GM21737 (cell line): ENCODE data around the gene PDLIM4.
A peak's percentile ranks its signal among the peaks of the same experiment; 100 is the strongest.

Experiments
- ATAC-seq: cut with Tn5 transposase; IDR thresholded peaks from one replicate; pipeline ENCODE4 v1.9.1; 2021; ENCODE audit warnings: mild to moderate bottlenecking, moderate library complexity; ENCODE audit not compliant: unreplicated experiment

PDLIM4 gene

DNA sequence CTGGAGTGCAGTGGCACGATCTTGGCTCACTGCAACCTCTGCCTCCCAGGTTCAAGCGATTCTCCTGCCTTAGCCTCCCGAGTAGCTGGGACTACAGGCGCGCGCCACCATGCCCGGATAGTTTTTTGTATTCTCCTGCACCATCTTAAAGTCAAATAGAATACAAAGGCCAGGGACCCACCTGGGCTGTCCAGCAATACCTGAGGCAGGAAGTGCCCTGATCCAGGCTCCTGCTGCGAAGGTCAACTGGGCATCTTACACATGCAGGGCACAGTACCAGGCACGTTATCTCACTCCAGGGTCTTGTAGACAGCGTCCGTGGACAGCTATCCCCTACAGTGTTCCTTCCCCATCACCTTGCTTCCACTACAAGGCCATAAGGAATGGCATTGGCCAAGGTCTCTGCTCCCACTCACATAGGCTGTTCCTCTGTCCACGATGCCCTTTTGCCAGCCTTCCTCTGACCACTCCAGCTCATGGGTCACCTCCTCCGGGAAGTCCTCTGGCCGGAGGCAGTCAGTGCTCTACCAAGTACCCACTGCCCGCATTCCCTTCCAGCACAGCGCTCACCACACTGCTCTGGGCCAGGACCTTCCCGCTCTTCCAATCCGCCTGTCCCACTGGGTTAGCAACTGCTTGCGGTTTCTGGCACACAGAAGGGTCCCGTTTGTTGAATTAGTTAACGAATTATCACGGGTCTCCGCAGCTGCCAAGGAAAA lies 30.8 kb upstream of the PDLIM4 start:
- ATAC-seq = no peak

DNA sequence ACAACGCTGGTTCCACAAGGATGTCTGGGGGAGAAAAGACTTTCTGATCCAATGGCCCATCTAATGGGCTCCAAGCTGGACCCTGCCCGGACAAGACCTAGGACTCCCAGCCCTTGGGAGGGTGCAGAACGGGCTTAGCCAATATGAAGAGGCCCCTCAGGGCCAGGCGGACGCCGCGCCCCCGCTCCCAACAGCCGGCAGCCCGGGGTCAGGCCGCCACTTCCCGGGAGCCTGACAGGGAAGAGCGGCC lies 30.3 kb upstream of the PDLIM4 start:
- no peak for ATAC-seq

- ATAC-seq = peak; percentile 89
Observed at GRCh38 chr5:132227485-132228240, 29.8 kb upstream of the PDLIM4 start, which contains the start of gene P4HA2. P4HA2 (minus strand) TSS chr5:132227853; CDS start chr5:132218626, 9,227 bp downstream.

DNA sequence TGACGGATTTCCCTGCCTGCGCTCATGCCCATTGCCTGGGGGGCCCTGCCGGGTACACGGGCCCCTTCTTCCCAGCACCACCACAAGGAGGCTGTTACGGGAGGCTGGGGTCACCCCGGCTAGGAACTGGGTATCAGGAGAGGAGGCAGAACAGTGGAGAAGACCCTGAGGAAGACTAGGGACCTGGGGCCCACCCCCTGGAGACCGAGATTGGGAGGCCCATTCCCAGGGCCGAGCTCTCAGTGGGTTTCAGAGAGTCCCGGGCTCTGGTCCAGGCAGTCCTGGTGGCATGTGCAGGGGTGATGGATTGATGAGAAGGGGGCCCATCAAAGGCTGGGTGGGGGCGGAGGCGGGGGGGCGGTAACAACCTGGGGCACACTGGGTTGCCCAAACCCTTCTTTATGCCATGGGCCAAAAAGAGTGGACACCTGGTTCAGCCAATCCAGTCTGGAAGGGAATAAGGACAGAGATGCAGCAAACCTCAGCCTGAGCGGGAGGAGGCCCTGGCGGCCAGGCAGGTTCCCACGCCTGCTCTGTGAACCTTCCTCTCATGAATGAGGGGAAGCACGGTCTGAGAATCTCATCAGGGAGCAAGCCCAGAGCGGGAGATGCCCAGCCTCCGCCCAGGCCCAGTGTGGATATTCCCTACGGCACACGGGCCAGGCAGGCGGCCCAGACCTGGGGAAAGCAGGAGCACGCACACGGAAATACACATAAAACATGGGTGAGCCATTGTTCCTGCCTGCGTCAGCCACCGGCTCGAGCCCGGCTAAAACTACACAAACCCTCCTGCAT lies 29.1 kb upstream of the PDLIM4 start:
- no peak for ATAC-seq

- no peak for ATAC-seq
Observed at GRCh38 chr5:132229236-132229635, 28.3 kb upstream of the PDLIM4 start.

DNA sequence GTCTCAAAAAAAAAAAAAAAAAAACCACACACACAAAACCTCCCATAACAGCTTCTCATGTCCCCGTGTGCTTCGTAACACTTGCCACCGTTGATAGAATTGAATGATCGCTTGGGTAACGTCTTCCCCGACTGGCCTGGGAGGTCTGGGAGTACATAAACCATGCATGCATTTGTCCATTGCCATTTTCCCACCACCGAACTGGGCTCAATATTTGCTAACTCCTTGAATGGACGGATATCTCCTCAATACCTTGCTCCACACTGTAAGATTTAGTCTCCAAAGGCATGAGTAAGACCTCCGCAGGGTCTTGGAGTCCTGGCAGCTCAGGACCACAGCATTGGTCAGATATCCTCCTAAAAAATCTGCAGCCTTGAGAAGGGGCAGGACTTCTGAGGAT lies 26.6 kb upstream of the PDLIM4 start:
- no peak for ATAC-seq

GRCh38 chr5:132232465-132232864 lies 25.0 kb upstream of the PDLIM4 start:
- ATAC-seq = no peak

- no peak for ATAC-seq
Observed at GRCh38 chr5:132233081-132233480, 24.4 kb upstream of the PDLIM4 start.

DNA sequence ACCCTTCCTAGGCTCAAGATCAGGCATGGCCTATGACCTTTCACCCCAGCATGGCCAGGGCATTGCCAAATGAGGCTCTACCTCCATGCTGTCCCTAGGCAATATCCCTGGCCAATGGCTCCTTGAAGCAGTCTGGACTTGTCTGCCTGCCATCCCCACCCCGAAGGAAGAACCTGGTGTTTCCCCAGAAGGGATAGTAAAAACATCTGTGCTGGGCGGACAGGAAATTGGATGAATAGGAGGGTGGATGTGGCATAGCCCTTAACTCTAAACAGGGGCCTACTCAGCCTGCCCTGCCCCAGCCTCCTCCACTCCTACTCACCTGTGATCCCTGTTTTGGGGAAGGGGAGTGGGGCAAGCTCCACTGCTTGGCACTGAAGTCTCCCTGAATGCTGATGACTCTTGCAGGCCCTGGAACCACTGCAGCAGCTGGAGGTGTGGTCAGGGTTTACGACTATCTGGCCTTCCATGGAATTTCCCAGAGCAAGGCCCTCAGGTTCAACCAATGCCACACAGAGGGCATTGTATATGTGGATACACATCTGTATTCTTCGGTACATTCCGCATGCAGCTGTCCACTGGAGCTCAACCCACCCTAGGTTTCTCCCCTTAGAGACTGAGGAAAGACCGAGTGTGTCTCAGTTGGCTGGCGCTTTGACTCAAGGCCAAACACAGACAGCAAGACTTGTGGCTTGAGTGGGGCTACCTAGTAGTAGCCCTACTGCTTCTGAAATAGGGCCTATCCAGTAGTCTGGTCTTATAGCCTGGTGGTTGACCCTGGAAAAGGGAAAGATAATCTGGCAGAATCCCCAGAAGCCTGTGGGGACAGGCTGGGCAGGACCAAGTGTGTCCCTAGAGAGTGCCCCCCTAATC lies 23.4 kb upstream of the PDLIM4 start:
- no peak for ATAC-seq

GRCh38 chr5:132234684-132235062 lies 22.8 kb upstream of the PDLIM4 start:
- no peak for ATAC-seq

DNA sequence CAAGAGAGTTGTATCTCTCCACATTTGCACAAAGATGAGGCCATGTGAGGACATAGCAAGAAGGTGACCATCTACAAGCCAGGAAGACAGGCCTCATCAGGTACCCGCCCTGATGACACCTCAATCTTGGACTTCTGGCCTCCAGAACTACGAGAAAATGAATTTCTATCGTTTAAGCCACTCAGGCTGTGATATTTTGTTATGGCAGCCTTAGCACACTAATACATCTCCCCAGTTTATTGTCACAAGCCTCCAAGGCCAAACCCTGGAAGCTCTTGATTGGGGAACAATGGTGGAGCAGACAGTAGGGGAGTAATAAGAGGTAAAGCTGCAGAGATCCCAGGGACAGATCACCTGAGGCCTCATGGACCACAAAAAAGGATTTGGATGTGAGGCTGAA lies 22.2 kb upstream of the PDLIM4 start:
- ATAC-seq = no peak

- no peak for ATAC-seq
Observed at GRCh38 chr5:132237141-132237540, 20.4 kb upstream of the PDLIM4 start.

- no peak for ATAC-seq
Observed at GRCh38 chr5:132237670-132238069, 19.8 kb upstream of the PDLIM4 start.

- ATAC-seq = peak; percentile 55
Observed at GRCh38 chr5:132238169-132238744, 19.2 kb upstream of the PDLIM4 start.

GRCh38 chr5:132238901-132239500 lies 18.5 kb upstream of the PDLIM4 start:
- no peak for ATAC-seq

GRCh38 chr5:132239776-132240175 lies 17.7 kb upstream of the PDLIM4 start:
- ATAC-seq = no peak

- no peak for ATAC-seq
Observed at GRCh38 chr5:132243366-132243977, 14.0 kb upstream of the PDLIM4 start.

DNA sequence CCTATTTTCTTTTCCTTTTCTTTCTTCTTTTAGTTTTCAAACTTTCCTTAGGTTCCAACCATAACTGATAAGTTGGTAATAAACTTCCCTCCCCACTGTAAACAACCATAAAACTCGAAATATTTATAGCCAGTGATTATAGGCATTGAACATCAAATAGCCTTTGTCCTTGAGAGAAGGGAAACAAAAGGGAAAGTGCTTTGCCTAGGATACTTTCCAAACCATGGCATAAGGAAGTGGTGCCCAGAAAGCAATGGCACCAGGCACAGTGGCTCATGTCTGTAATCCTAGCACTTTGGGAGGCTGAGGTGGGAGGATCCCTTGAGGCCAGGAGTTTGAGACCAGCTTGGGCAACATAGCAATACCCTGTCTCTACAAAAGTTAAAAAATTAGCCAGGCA lies 11.9 kb upstream of the PDLIM4 start:
- no peak for ATAC-seq

- no peak for ATAC-seq
Observed at GRCh38 chr5:132246806-132247205, 10.7 kb upstream of the PDLIM4 start.

GRCh38 chr5:132250547-132250946 lies 6.9 kb upstream of the PDLIM4 start:
- ATAC-seq = no peak
